ENCODE results near the gene RAD9A. TPM values are rescaled to one million over a fixed set of nuclear protein-coding genes. Genes with fewer than 3 reads are reported as not detected.

RAD9A gene
- total RNA-seq, 1 donor from 2014 or later, result 10.4 TPM

DNA sequence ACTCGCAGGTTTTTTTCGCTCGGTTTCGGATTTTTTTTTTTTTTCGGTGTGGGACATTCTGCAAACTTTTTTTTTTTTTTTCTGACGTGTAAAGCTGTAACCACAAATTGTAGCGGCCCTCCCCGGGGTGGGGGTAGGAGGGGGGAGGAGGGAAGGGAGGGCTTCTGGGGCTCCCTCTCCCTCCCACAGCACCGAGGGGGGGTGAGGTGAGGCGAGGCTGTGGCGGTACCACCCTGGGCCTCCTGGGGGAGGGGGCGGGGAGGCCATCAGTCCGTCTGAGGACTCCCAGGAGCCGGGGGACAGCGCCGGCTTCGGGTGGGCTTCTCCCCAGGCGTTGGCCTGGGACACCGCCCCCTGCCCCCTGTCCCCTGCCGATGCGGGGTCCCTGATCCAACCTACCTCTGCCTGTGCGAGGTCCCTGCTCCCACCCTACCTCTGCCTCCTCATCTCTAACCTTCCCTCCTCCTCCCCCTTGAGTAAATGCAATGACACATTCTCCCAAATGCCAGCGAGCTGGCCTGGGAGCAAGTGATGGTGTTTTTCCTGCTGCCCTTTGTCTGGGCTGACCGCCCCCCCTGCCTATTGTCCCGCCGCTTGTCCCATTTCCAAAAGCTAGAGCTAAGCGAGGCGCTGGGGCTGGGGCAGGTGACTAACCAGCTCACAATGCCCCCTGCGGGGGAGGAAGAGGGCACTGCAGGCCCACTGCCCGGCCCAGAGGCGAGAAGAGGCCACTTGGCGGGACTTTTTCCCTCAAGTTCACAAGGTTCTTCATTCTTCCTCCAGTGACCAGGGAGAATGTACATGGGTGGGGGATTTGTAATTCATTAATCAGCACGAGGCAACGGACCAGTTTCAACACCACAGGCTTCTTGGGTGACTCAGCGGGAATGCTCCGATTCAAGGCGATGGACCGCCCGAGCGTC lies 17.9 kb upstream of the RAD9A start:
- DNase-seq (ENCODE audit: low spot score), result no peak

DNA sequence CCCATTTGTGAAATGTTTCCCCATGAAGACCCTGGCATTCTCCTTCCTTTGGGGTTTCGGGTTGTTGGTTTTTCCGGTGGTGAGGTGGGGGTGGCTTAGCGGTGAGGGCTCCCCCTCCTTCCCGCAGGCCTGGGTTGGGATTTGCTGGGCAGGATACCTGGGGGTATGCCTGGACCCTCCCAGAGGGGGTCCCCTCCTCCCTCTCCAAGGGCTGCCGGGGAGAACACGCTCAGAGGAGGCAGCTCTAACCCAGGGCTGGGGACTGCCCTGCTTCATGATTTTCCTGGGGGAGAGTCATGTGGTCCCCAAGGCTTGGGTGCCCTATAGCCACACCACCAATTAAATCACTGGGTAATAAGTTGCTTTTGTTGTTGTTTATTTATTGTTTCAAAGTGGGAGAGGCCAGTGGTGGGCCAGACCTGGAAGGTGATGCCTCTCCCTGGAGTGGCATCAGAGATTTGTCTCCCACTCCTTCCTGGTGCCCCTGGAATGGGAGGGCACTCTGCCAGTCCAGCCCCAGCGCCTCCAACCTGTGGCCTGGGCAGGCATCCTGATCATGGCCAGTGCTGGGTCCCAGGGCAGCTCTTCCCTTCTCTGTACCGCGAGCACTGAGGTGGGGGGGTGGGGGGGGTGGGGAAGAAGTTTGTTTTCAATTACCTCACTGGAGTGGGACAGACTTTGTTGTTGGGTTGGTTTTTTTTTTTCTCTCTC lies 17.1 kb upstream of the RAD9A start:
- DNase-seq (ENCODE audit: low spot score), result no peak

DNA sequence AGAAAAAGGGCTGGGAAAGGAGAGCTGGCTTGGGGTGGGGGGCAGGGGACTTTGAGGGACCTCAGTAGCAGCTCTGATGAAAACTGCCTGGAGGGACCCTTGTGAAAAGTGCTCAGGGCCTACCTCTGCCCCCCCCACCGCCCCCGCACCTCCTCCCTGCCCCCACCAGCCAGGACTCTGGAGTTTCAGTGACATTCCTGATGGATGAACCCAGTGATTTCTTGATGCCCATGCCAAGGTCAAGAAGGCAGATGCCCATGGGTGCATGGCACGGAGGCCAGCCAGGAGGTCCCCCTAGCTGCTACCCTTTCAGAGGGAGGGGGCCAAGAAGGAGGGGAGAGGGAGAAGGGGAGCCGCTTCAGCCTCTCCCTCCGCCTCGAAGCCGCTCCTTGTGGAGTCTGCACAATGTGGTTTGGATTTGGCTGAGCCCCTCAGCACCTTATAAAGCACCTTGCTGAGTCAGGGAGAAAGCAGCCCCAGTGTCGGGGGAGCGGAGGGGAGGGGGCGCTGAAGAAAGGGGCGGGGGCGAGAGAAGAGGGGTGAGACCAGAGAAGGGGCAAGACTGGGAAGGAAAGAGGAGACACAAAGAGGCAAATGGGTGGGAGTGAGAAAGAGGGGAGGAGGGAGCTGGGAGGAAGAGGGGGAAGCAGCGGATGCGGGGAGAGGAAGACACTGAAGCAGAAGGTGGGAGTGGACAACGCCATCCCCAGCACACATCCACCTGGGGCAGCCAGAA lies 16.3 kb upstream of the RAD9A start:
- no peak for DNase-seq (ENCODE audit: low spot score)

DNA sequence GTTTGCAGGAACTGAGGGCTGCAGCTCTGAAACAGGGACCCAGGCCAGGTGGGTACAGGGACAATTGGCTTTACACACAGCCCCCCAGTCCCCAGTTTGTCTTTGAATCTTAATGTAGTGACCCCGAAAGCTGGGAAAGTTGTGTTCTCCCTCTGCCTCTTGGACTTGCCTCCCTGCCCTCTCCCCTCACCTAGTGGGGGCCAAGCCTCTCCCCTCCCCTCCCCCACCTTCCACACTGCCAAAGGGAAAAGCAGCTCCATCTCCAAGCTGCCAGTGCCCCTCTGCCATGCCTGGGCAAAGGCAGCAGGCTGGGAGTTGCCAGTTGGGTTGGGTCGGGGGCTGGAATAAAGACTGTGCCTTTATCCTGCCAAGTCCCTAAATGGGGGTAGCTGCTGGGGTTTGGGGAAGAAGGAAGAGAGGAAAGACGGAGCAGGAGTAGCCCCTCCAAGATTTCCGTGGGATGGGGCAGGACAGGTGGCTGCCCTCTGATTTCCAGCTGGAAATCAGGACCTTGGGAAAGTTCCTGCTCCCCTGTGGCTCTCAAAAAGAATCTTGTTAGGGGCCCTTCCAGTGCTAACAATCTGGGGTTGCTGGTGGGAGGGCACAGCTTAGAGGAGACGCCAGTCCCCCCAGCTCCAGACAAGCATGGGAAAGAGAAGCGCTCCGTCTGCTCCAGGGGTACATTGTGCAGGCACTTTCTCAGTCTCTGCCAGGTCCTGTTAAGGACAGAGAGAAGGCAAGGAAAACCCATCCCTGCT lies 15.5 kb upstream of the RAD9A start:
- no peak for DNase-seq (ENCODE audit: low spot score)

DNA sequence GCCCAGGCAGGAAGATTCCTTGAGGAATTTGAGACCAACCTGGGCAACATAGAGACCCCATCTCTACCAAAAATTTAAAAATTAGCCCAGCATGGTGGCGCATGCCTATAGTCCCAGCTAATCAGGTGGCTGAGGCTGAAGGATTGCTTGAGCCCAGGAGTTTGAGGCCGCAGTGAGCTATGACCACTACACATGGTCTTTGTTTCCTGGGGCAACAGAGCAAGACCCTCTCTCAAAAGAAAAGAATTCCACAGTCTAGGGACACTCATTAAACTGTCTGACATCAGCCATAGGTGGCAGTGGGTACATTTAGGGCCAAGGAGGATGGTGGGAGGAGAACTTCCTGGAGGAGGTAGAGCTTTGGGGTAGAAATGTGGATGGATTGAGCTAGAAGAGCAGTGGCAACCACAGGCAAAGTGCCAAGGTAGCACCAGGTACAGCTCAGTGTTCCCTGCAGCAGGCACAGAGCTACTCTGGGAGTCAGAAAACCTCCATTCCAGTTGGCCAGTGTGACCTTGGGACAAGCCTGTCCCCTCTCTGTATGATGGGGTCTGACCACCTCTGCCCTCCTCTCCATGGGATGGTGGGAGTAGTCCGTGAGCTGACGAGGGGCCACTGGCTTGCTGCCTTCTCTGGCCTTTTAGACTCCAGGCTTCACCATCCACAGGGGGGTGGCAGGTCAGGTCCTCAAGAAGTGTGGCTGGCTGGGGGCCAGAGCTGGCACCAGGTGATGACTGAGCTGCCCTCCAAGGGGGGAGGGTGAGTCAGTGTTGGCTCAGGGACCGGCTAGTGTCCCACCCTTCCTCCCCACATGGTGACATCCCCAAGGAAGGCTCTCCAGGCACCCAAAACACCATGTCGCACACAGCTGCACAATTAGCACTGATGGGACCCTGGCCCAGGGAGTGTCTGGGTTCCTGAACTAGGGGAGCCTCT lies 14.6 kb upstream of the RAD9A start:
- DNase-seq (ENCODE audit: low spot score), result no peak

DNA sequence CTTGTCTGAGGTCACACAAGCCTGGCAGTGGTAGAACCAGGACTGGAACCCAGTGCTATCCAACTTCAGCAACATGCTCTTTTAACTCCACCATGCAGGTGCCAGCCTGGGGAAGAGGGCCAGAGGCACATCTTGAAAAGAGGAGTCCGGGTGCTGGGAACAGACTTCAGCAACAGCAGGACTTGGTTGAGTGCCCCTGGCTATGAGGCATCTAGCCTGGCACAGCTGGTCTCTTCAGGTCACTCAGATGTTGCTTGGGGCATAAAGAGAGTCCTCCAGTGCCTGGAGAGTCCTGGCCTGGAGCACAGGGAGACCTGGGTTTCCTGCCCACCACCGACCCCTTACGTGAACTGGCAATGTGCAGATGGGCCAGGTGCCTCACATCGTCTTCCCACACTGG lies 13.2 kb upstream of the RAD9A start:
- no peak for DNase-seq (ENCODE audit: low spot score)

DNA sequence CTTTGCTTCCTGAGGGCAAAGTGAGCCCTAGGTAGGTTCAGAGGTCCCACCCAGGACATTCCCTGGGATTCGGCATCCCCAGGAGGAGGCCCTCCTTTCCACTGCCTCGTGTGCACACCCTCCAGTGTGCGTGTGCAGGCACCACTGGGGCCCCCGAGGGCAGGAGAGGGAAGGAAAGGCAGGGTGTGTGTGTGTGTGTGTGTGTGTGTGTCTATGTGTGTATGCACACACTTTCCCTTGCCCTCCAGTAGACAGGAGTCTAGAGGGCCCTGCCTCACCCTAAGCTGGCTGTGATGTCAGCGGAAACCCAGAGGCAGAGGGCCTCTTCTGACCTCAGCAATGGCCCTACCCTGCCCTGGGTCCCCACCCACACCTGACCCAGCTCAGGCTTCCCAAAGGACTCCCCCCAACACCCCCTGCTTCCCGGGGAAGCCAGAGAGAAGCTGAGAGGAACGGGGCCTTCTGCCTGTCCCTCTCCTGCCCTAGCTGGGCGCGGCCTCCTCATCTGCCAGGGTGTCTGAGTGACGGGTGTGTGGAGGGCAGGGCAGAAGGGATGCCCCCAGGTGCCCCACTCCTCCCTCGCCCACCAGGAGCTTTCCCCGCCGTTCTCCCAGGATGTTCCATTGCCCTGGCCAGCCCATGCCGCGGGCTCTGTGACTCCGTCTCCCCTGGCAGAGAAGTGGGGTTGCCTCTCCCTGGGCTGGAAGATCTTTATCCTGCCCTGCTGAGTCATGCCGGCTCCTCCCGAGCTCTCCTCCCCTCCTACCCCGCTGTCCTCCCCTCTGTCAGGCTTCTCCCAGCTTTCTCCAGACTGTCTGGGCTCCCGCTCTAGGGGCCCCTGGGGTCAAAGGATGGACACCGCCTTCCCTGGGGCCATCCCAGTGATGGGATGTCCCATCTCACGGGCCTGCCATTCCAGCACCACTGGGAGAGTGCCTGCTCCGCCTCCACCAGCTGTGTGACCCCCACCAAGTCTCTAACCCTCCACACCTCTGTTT lies 12.4 kb upstream of the RAD9A start:
- no peak for DNase-seq (ENCODE audit: low spot score)

DNA sequence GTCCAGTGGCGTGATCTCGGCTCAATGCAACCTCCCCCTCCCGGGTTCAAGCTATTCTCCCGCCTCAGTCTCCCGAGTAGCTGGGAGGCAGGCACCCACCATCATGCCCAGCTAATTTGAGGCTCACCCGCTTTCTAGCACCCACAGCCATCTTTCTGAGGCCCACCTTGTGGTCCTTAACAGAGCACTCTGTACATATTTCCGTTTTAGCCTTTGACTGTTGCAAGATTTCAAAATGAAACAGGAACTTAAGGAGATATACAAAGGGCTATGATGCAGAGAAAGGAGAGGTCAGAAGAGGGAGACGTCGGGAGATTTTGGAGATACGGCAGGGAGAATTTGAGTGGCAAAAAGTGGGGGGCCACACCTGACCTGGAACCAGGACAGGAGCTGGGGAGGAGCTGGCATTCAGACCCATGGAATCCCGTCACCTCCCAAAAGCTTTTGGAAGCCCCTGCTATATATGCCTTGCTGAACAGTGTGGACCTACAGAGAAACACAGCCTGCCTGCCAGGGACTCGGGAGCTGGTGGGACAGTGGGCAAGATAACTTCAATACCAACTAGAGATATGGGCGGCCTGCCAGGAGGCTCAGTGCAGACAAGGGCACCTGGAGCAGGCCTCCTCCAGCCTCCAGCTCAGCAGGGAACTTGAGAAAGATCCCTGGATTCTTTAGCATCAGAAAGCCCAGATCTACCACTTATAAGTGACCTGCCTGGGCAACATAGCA lies 10.4 kb upstream of the RAD9A start:
- no peak for DNase-seq (ENCODE audit: low spot score)

DNA sequence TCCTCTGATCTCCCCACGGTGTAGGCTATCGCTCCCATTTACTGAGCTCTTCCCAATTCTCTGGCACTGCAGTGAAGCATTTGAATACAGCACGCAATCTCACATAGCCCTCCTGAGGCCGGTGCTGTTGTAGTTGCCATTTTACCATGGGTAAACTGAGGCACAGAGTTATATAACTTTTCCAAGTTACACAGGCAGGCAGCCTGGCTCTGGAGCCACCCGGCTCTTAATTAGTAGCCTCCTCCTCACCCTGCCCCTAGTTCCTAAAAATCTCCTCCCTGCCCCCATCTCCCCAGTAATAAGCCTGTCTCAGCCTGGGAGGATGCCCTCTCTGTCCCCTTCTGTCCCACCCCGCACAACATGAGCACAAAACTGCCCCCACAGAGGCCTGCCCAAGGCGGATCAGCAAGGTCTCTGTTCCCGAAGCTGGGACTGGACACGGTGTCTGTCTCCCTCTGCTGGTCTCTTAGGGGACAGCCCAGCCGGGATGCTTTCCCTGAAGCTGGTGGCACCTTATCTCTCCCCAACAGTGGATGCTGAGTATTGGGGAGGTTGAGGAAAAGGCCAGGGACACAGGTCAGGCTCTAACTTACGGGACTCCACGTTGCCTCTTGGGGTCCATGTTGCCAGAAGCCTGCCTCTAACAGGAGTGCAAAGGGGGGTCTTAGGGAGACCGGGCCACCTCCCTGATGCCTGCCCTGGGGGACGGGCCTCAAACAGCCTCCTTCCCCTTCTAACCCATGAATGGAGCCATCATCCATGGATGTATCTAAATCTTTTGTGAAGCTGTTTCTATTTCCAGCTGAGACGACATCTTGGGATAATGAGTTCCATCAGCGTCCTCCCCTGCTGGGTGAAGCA lies 9.3 kb upstream of the RAD9A start:
- no peak for DNase-seq (ENCODE audit: low spot score)

DNA sequence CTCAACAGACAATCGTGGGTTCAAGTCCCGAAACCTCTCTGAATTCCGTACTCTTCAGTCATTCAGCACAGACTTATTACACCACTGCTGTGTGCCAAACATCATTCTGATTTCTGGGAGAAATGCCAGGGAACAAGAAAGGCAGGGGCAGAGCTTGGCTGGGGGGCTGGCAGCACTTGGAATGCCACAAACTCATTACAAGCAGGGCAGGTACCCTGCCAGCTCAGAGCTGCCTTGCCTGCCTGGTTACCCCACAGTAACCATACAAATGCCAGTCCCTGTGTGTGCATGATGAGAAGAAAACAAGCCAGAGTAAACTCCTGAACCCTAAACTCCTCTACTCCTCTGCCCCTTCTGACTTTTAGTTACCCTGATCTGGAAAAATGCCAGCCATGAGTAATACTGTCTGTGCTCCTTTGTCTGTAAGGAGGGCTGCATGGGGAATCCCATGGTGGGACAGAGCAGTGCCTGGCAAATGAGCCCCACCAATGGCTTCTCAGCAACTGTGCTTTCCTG lies 6.9 kb upstream of the RAD9A start:
- no peak for DNase-seq (ENCODE audit: low spot score)

DNA sequence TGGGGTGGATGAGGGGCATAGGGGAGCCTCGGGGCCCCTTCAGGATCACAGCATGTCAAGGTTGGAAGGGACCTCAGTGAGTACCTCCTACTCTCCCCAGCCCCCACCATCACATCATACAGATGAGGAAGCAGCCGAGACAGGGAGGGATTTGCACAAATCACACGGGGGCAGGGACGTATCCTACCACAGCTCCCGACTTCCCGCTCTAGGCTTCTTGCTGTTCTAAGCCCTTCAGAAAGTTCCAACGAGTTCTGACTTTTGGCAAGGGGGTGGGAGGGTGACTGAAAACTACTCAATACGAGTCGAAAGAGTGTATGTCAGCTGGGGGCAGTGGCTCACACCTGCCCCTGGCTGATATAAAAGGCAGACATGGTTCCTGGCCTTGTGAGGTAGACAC lies 4.7 kb upstream of the RAD9A start:
- no peak for DNase-seq (ENCODE audit: low spot score)

DNA sequence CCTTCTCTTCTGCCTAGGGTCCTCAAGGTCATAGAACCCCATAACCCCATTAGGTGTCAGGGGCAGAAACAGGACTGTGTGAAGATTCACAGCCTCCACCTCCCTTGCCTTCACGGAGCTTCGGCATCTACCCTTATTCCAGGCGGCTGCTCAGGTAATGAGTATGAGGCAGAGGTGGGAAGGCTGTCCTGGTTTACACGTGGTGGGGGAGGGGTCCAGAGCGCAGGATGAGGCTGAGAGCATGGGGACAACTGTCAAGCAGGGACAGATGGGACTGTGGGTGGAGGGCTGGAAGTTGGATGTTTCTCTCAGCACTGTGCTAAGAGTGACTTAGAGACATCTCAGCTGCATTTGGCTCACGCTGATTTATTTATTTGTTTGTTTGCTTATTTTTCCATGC lies 4.3 kb upstream of the RAD9A start:
- no peak for DNase-seq (ENCODE audit: low spot score)

DNA sequence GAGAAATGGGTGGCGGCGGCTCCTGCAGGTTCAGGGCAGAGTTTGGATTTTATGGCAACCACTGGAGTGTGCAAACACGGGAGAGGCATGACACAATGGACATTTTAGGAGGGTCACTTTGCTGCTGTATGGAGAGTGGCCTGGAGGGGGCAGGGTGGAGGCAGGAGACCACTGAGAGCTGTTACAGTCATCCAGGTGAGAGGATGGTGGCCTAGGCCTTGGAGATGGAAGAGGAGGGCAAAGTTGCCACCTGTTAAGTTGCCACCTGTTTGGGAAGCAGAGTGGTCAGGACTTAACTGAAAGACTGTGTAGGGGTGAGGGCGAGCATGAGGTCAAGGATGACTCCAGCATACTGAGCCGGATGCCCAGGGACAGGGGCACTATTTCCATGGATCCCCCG lies 2.3 kb upstream of the RAD9A start:
- no peak for DNase-seq (ENCODE audit: low spot score)

DNA sequence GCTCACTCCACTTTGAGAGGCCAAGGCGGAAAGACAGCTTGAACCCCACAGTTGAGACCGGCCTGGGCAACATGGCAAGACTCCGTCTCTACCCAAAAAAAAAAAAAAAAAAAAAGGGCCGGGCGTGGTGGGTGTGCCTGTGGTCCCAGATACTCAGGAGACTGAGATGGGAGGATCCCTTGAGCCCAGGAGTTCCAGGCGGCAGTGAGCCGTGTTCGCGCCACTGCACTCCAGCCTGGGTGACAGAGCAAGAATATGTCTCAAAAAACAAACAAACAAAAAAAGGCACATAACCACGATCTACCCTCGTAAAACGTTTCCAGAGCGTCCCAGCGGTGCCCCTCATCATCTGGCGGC lies 861 bp upstream of the RAD9A start:
- DNase-seq (ENCODE audit: low spot score), result no peak

DNA sequence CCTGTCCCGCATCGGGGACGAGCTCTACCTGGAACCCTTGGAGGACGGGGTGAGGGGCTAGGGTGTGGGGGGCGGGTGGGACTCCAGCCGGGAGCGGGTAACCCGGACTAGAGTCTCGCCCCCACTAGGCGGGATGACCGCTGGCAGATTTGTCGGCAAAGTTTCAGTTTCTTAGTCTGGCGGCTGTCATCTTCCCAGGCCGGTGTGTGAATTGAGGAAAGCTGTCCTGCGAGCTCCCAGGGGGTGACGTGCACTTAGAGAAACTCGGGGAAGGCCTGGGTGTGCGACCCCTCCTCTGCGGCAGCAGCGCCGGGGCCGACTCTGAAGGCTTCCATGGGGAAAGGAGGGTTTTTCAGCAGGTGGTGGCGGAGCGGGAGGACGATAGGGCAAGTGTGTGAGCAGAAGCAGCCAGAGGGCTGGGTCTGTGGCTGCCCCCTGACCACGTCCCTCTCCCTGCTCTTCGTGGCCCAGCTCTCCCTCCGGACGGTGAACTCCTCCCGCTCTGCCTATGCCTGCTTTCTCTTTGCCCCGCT lies 463 bp downstream of the RAD9A start:
- no peak for DNase-seq (ENCODE audit: low spot score)

DNA sequence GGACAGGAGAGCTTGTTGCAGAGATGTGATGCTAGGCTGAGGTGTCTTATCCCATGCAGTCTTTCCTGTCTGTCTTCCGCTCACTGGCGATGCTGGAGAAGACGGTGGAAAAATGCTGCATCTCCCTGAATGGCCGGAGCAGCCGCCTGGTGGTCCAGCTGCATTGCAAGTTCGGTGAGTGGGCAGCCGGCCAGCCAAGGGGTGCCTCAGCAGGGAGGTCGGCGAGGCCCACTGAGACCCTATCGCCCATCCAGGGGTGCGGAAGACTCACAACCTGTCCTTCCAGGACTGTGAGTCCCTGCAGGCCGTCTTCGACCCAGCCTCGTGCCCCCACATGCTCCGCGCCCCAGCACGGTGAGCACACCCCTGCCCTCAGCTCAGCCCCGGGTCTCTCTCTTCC lies 1.7 kb downstream of the RAD9A start:
- no peak for DNase-seq (ENCODE audit: low spot score)

DNA sequence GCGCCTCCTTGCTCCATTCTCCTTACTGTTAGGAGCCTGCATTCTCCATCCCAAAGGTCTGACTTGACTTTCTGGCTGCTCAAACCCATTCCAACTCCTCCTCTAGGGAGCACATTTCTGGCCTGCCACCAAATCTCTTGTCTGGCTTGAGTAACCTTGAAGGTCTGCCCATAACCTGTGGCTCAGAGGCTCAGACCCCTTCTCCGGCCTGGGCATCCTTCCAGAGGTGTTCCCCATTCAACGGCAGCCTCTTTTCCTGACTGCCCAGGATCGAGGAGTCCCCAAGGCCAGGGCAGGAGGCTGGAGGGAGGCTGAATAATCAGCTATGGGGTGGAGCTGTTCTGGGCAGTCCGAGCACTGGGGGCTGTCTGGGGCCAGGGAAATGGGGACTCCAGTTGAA lies 2.2 kb downstream of the RAD9A start:
- DNase-seq (ENCODE audit: low spot score), result no peak
